Left lung (tissue), 10 donors: ENCODE data around the gene ETNK2. TPM values are rescaled to one million over a fixed set of nuclear protein-coding genes. Genes with fewer than 3 reads are reported as not detected.

Source experiments
- ATAC-seq: fragments of 200-7000 bp; cut with Tn5 transposase; one replicate; pipeline ENCODE4 v1.9.1; 2020; ENCODE audit warnings: moderate library complexity
- DNase-seq, 4 donors: peaks; one replicate each; pipeline ENCODE4 v3.0.0-alpha.2; 2013 to 2020
- H3K27ac ChIP-seq, 2 donors: fragments of 200-600 bp; sonication (generic) in 1 of 2; one replicate each; pipeline versions ENCODE4 v1.5.0 to v1.8.0; 2020 to 2021
- H3K27me3 ChIP-seq, 2 donors: fragments of 200-600 bp; sonication (generic) in 1 of 2; one replicate each; pipeline versions ENCODE4 v1.5.0 to v1.8.0; 2020 to 2021
- H3K36me3 ChIP-seq, 2 donors: fragments of 200-600 bp; sonication (generic) in 1 of 2; one replicate each; pipeline versions ENCODE4 v1.5.0 to v1.8.0; 2020 to 2021
- H3K4me1 ChIP-seq, 2 donors: fragments of 200-600 bp; one replicate each; pipeline ENCODE4 v1.8.0; 2021
- H3K4me3 ChIP-seq, 2 donors: fragments of 200-600 bp; sonication (generic) in 1 of 2; one replicate each; pipeline versions ENCODE4 v1.5.0 to v1.8.0; 2020 to 2021; ENCODE audit warnings: mild to moderate bottlenecking in 1 of 2
- H3K9me3 ChIP-seq, 2 donors: fragments of 200-600 bp; sonication (generic) in 1 of 2; one replicate each; pipeline versions ENCODE4 v1.5.0 to v1.8.0; 2020 to 2021
- CTCF ChIP-seq, 2 donors: fragments of 200-600 bp; sonication (generic) in 1 of 2; IDR thresholded peaks; one replicate each; pipeline versions ENCODE4 v1.5.0 to v1.8.0; 2021; ENCODE audit warnings: antibody characterized with exemption in 2 of 2
- intact Hi-C, 2 donors: fragments of 100-400 bp; cut with DNase I; formaldehyde crosslinking; loops; one replicate each; pipeline versions ENCODE4 v1.11.2 to v1.14.2; 2022
- polyA plus RNA-seq, 6 donors: library from polyadenylated mRNA; unstranded; fragments of 120-200 nt; gene quantifications; one replicate each; pipeline ENCODE4 v1.2.1, GENCODE V29; 2013; ENCODE audit not compliant: insufficient read length in 6 of 6
- total RNA-seq, 2 donors: library from RNA; stranded (reverse); fragmentation: NEBNext Ultra II Directional; extraction: Animal tissue kit (Norgen Biotek cat#: 25700); gene quantifications; one replicate each; pipeline ENCODE4 v1.2.1, GENCODE V29; 2021
- donor health status: DM: no; HTN: yes; CAD: no.
- donor health status: DM: no; HTN: no; CAD: no.

The ETNK2 gene
- total and polyA plus RNA-seq, 8 donors = 2.6 to 13.2 (median 10.2) TPM

- Histone ChIP-seq H3K9me3 (no peaks in the 10 kb centered on the region), H3K36me3 (no peaks in the 10 kb centered on the region), H3K4me3 (no peak overlapping the region), H3K4me1 (peaks cover 3 to 14% of the 10 kb centered on the region in 2 donors), H3K27ac (no peak overlapping the region), H3K27me3 (peaks cover 0 to 41% of the 10 kb centered on the region in 2 donors)
- TF ChIP-seq CTCF (IDR thresholded peaks at IDR 0.05) = no peak
- intact Hi-C loops = no loop called here
- DNase-seq (no peak), ATAC-seq (no peak)
Observed at GRCh38 chr1:204153667-204154066, 1.8 kb upstream of the ETNK2 start.

GRCh38 chr1:204152310-204153044 is 633 bp upstream of the ETNK2 start:
- peaks cover 0 to 41% of the 10 kb centered on the region in 2 donors for H3K27me3 ChIP-seq
- H3K9me3 ChIP-seq = no peaks in the 10 kb centered on the region
- H3K27ac ChIP-seq = no peak overlapping the region
- intact Hi-C loops = no loop called here
- ATAC-seq (peak; percentile 48), DNase-seq (no peak)
- TF ChIP-seq CTCF (IDR thresholded peaks at IDR 0.05) = no peak
- peak overlapping the region; percentile 54 to 59 for H3K4me3 ChIP-seq
- H3K4me1 ChIP-seq = peaks cover 3 to 14% of the 10 kb centered on the region in 2 donors
- no peaks in the 10 kb centered on the region for H3K36me3 ChIP-seq

GRCh38 chr1:204150702-204151551 is 917 bp downstream of the ETNK2 start:
- ATAC-seq (peak; percentile 7), DNase-seq (peak in 2 of 4 donors; percentile 25 to 37)

GRCh38 chr1:204149635-204150565 is 1.9 kb downstream of the ETNK2 start:
- H3K27me3 ChIP-seq = peaks cover 0 to 41% of the 10 kb centered on the region in 2 donors
- no peak overlapping the region for H3K27ac ChIP-seq
- no peak for DNase-seq
- no peak for ATAC-seq
- no peak overlapping the region for H3K4me3 ChIP-seq
- no peaks in the 10 kb centered on the region for H3K36me3 ChIP-seq
- peaks cover 3 to 14% of the 10 kb centered on the region in 2 donors for H3K4me1 ChIP-seq
- TF ChIP-seq CTCF (IDR thresholded peaks at IDR 0.05) = no peak
- no peaks in the 10 kb centered on the region for H3K9me3 ChIP-seq
- intact Hi-C loops = no loop called here

More at GRCh38 chr1:204150702-204151551, 917 bp downstream of the ETNK2 start:
- H3K9me3 ChIP-seq = no peaks in the 10 kb centered on the region
- peak overlapping the region; percentile 54 to 59 for H3K4me3 ChIP-seq
- peaks cover 0 to 41% of the 10 kb centered on the region in 2 donors for H3K27me3 ChIP-seq
- H3K27ac ChIP-seq = no peak overlapping the region
- no peak for TF ChIP-seq CTCF (IDR thresholded peaks at IDR 0.05)
- intact Hi-C loops = no loop called here
- H3K4me1 ChIP-seq = peaks cover 3 to 14% of the 10 kb centered on the region in 2 donors
- no peaks in the 10 kb centered on the region for H3K36me3 ChIP-seq
